ENCODE results near the gene C2. TPM values are rescaled to one million over a fixed set of nuclear protein-coding genes. Genes with fewer than 3 reads are reported as not detected.

C2 gene
- total and polyA plus RNA-seq, 8 donors: 1.7 to 24.6 (median 4.9) TPM; not detected in 1

- H3K4me3 ChIP-seq: no peak overlapping the region
- H3K36me3 ChIP-seq: peaks cover 33 to 75% (median 69%) of the 10 kb centered on the region in 4 donors
- intact Hi-C loops (cut with DNase I; ENCODE audit: low total_unique reads): loop anchor here (5.0 kb wide), 1 partner anchor 47 kb away; no protein-coding TSS in a partner anchor
- H3K27ac ChIP-seq: no peak overlapping the region
- DNase-seq: no peak
- no peaks in the 10 kb centered on the region for H3K9me3 ChIP-seq
- H3K4me1 ChIP-seq: peaks cover 14 to 35% (median 17%) of the 10 kb centered on the region in 4 donors
- H3K27me3 ChIP-seq: no peaks in the 10 kb centered on the region
- 96 to 98% (median 97%) methylated on average over 28 of the region's 28 CpGs for WGBS, 5 donors
- TF ChIP-seq CTCF (IDR thresholded peaks at IDR 0.05) (no peak), POLR2AphosphoS5 (IDR thresholded peaks at IDR 0.05) (no peak), EP300 (IDR thresholded peaks at IDR 0.05) (no peak), POLR2A (IDR thresholded peaks at IDR 0.05) (no peak)
Measured at GRCh38 chr6:31954511-31954910, 27.0 kb downstream of the C2 start.

GRCh38 chr6:31956796-31957195 lies 29.3 kb downstream of the C2 start:
- intact Hi-C loops (cut with DNase I; ENCODE audit: low total_unique reads): no loop called here
- peaks cover 47 to 73% (median 72%) of the 10 kb centered on the region in 4 donors for H3K36me3 ChIP-seq
- H3K4me3 ChIP-seq: no peak overlapping the region
- TF ChIP-seq POLR2AphosphoS5 (IDR thresholded peaks at IDR 0.05) (no peak), CTCF (IDR thresholded peaks at IDR 0.05) (no peak), EP300 (IDR thresholded peaks at IDR 0.05) (no peak), POLR2A (IDR thresholded peaks at IDR 0.05) (no peak)
- no peaks in the 10 kb centered on the region for H3K27me3 ChIP-seq
- peaks cover 19 to 46% (median 27%) of the 10 kb centered on the region in 4 donors for H3K4me1 ChIP-seq
- WGBS, 5 donors: 59 to 97% (median 97%) methylated on average over 3 of the region's 3 CpGs
- DNase-seq: no peak
- no peaks in the 10 kb centered on the region for H3K9me3 ChIP-seq
- H3K27ac ChIP-seq: no peak overlapping the region

GRCh38 chr6:31958412-31958740 lies 30.9 kb downstream of the C2 start:
- intact Hi-C loops (cut with DNase I; ENCODE audit: low total_unique reads): no loop called here
- 4 to 9% (median 6%) methylated on average over 11 of the region's 11 CpGs for WGBS, 5 donors

More at GRCh38 chr6:31958412-31958740, 30.9 kb downstream of the C2 start:
- Histone ChIP-seq H3K36me3 (peaks cover 58 to 73% (median 72%) of the 10 kb centered on the region in 4 donors), H3K4me1 (peaks cover 19 to 36% (median 27%) of the 10 kb centered on the region in 4 donors), H3K27me3 (no peaks in the 10 kb centered on the region), H3K4me3 (peak overlapping the region; percentile 69 to 97 (median 82)), H3K9me3 (no peaks in the 10 kb centered on the region), H3K27ac (peak overlapping the region; percentile 28 to 95 (median 90))
- TF ChIP-seq POLR2A (IDR thresholded peaks at IDR 0.05) (no peak), CTCF (IDR thresholded peaks at IDR 0.05) (peak in 1 of 7 experiments; percentile 10)
- no peak for DNase-seq

Data from stomach (tissue), 9 donors.